ENCODE results near the gene ADK. TPM values are rescaled to one million over a fixed set of nuclear protein-coding genes. Genes with fewer than 3 reads are reported as not detected.

Gene ADK
- total and polyA plus RNA-seq, 2 of the 13 experiments (the other 11 are each of a cell fraction or from before 2014, with no cell fraction given): 48.6 to 79.1 TPM

GRCh38 chr10:74624501-74624900 is 473.5 kb downstream of the ADK start:
- CTCF ChIA-PET (ENCODE audit: low intra/inter-chr PET ratio, low total read pairs): no interaction called here
- Histone ChIP-seq H3K79me2 (ENCODE audit: insufficient read depth, low read length) (no peaks in the 10 kb centered on the region), H3K9me3 (ENCODE audit: low read length) (no peaks in the 10 kb centered on the region), H3K27me3 (ENCODE audit: control insufficient read depth in 1 of 2, insufficient read depth in 2 of 2, low read length in 2 of 2) (no peaks in the 10 kb centered on the region), H2AFZ (ENCODE audit: low read length) (no peak overlapping the region), H3K27ac (ENCODE audit: extremely low read length, insufficient read depth, low read length) (no peak overlapping the region), H3K36me3 (replicated peaks in 1 of 2; ENCODE audit: control insufficient read depth in 1 of 2, insufficient read depth in 2 of 2, low read length in 2 of 2) (0 out of 5 replicates have a peak, but pooled peaks cover 0 to 2% of the 10 kb centered on the region in 2 experiments), H3K4me3 (replicated peaks in 1 of 3; ENCODE audit: insufficient read depth in 1 of 3, low read depth in 2 of 3, low read length in 3 of 3) (no peak overlapping the region), H4K20me1 (ENCODE audit: insufficient read depth, low read length) (no peaks in the 10 kb centered on the region), H3K4me2 (ENCODE audit: low read depth, low read length) (no peak overlapping the region), H3K9ac (ENCODE audit: insufficient read depth, low read depth, low read length) (no peak overlapping the region), H3K4me1 (ENCODE audit: insufficient read depth, low read length) (no peaks in the 10 kb centered on the region)
- 97% methylated on average over 1 of the region's 1 CpG for WGBS (ENCODE audit: low lambda C conversion rate)
- POLR2A ChIA-PET: no interaction called here
- ATAC-seq (no peak), FAIRE-seq (no peak), DNase-seq (ENCODE audit: low spot score) (no peak)
- intact Hi-C loops (cut with micrococcal nuclease; ENCODE audit: unreplicated experiment): no loop called here
- BruUV-seq (replicated peaks): no TSS peak
- in situ Hi-C loops (cut with HindIII; ENCODE audit: extremely low pct_ligation_motif_present, low pct_unique_long_range_greater_than_20kb): no loop called here
- no peak for TF ChIP-seq ZFP41 (CRISPR knock-in tag; IDR thresholded peaks at IDR 0.05; ENCODE audit: borderline replicate concordance)
- no peak for TF ChIP-seq ARHGAP35 (CRISPR knock-in tag; IDR thresholded peaks at IDR 0.05; ENCODE audit: borderline replicate concordance)
- no peak for TF ChIP-seq ZNF800 (CRISPR knock-in tag; IDR thresholded peaks at IDR 0.05)
- no peak for TF ChIP-seq HNRNPUL1 (IDR thresholded peaks at IDR 0.05; ENCODE audit: low read depth, low read length)
- no peak for TF ChIP-seq ZNF770 (CRISPR knock-in tag; IDR thresholded peaks at IDR 0.05)
- TF ChIP-seq FLYWCH1 (CRISPR knock-in tag; IDR thresholded peaks at IDR 0.05): no peak
- TF ChIP-seq BCLAF1 (IDR thresholded peaks at IDR 0.05): no peak
- TF ChIP-seq ZBTB44 (CRISPR knock-in tag; IDR thresholded peaks at IDR 0.05): no peak
- TF ChIP-seq ZXDC (CRISPR knock-in tag; IDR thresholded peaks at IDR 0.05): no peak
